GM11168 (cell line): ENCODE measurements around the gene LIMA1.
"Not testable (repeated sequence)": the region's sequence is repeated elsewhere in the genome, so short reads cannot be mapped to it uniquely, and the experiment has no call there.

Experiments
- in situ Hi-C: fragments of 300-500 bp; cut with MboI; formaldehyde crosslinking; loops from one replicate; pipeline ENCODE4 v1.12.0; 2022; ENCODE audit warnings: low sequenced_read_pairs; ENCODE audit not compliant: unreplicated experiment

LIMA1 gene

GRCh38 chr12:50221228-50222008, 61.9 kb downstream of the LIMA1 start:
- in situ Hi-C loops: no loop called here

GRCh38 chr12:50220363-50220995, 62.8 kb downstream of the LIMA1 start:
- in situ Hi-C loops: no loop called here

DNA sequence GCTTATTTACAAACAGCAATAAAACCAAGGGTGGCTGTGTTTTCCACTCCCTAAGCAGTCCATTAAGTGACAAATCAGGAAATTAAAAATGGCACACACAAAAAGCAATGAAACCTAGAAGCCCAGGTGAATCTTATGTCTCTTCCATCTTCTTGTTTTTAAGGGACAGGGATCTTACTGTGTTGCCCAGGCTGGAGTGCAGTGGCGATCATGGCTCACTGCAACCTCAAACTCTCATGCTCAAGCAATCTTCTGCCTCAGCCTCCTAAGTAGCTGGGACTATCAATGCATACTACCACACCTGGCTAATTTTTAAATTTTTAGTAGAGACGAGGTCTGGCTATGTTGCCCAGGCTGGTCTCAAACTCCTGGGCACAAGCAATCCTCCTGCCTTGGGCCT, 63.8 kb downstream of the LIMA1 start:
- in situ Hi-C loops: no loop called here

GRCh38 chr12:50219001-50219400, 64.3 kb downstream of the LIMA1 start:
- in situ Hi-C loops: not testable (repeated sequence)

GRCh38 chr12:50218386-50218785, 64.9 kb downstream of the LIMA1 start:
- in situ Hi-C loops: no loop called here

- in situ Hi-C loops: no loop called here
Measured at GRCh38 chr12:50217202-50217601, 66.1 kb downstream of the LIMA1 start.

DNA sequence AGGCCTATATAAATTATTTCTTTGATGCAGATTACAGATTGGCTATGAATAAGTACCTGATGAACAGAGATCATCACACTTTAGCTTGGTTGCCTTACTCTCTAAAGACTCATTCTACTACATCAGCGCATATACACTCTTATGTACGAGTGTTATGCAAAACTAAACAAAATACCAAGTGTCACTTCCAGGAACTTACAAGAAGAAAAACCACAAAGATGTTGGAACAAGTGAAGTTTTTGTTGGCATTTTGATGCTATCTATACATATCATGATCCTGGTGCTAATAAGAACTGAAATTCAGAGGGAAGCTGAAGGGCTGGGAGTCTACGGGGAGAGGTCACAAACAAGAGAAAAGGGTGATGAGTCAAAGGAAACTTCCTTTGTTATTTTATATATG, 68.3 kb downstream of the LIMA1 start:
- in situ Hi-C loops: no loop called here

DNA sequence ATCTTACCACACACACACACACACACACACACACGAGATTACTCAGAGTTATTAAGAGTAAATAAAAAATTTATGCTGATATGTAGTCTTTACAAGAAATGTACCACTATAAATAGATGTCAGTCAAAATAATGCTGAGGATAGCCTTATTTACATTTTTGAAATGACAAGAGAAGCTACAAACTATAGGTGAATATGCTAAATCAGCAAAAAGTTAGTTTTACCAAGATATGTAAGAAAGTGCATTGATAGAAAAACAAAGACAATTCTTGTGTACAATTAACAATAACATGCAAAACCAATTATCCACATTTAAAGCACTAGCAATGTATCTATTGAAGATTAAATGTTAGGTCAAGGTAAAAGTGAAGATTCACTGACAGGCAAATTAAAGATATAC, 69.3 kb downstream of the LIMA1 start:
- in situ Hi-C loops: no loop called here

DNA sequence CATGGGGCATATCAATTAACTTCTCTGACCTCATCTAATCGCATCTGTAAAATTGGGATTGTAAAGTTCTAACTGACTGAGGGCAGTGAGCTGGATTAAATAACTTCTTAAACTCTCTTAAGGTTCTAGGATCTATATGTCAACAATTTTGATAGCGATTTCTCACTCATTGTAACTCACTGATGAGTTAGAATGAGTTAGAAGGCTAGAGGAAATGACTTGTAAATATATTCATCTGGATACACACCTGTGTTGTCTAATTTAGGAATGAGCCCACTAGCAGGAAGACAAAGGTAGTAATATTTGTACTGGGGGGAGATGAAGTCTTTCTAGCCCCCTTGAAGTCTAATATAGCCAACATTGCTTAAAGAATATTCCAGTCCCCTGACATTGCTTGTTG, 69.9 kb downstream of the LIMA1 start:
- in situ Hi-C loops: no loop called here

- in situ Hi-C loops: no loop called here
Measured at GRCh38 chr12:50212071-50212467, 71.3 kb downstream of the LIMA1 start.

- in situ Hi-C loops: no loop called here
Measured at GRCh38 chr12:50211392-50212070, 71.8 kb downstream of the LIMA1 start.

- in situ Hi-C loops: no loop called here
Measured at GRCh38 chr12:50207424-50207823, 75.9 kb downstream of the LIMA1 start.

DNA sequence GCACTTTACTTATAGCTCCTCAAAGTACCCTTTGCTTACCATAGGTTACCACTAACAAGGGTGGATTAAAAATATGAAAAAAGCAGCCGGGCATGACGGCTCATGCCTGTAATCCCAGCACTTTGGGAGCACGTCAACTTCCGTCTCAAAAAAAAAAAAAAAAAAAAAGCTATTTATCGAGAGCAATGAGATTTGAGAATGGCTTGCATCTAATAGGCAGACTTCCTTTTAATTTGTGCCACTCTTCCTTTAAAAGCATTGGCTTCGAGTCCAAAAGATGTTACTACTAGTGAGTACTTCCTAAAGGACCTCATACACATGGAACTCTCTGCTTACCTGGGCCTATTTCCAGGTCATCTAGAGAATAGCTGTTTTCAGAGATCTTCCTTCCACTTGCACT, 77.7 kb downstream of the LIMA1 start:
- in situ Hi-C loops: no loop called here

DNA sequence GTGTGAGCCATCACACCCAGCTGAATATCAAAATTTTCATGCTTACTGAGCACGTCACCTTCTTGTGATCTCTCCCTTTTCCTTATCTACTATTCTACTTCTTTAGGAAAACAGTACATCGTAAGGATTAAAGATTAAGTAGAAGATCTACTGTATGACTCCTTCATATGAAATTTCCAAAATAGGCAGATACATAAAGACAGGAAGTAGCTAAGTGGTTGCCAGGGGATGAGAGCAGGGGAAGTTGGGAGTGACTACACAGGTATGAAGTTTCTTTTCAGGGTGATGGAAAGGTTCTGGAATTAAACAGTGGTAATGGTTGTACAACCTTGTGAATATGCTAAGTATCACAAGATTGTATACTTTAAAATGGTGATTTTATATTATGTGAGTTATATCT, 79.6 kb downstream of the LIMA1 start:
- in situ Hi-C loops: no loop called here

GRCh38 chr12:50201987-50202521, 81.3 kb downstream of the LIMA1 start:
- in situ Hi-C loops: no loop called here

DNA sequence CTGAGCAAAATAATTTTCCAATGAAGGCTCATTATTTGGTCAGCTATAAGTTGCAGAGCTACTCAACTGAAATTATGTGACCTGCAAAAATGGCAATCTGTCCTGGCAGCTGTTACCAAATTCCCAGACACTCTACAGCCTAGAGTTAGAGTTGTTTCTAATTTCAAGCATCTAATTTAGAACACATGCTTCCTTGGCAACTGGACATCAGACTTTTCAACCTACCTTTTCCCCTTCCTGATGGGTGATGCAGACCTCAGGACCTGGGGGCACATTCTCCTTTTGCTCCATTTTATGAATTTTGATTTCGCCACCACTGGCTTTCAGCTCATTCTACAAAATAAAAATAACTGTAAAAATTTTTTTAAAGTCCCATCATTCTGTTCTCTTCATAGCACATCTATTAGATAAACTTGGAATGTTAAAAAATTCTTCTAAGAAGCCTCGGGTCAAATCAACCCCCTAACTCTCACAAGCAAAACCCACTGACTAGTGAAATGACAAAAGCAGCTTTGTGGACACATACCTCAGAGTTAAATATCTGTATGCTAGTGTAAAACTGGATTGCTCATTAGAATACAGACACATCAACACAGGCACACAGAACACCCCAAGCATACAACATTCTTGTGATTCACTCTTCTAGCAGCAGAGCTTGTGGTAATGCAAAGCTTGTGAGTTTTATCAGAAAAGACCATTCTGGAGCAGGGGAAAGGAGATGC, 82.6 kb downstream of the LIMA1 start:
- in situ Hi-C loops: no loop called here

DNA sequence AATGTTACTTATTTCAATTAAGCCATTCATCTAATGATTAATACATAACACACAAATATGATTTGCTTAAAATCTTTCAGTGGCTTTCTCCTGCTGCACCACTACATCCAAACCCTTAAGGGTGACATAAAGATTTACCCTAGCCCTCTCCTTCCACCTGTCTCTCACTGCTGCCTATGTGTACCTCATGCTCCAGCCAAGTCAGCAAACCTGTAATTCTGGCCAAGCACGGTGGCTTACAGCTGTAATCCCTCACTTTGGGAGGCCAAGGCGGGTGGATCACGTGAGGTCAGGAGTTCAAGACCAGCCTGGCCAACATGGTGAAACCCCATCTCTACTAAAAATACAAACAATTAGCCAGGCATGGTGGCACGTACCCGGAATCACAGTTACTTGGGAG, 84.5 kb downstream of the LIMA1 start:
- in situ Hi-C loops: no loop called here

GRCh38 chr12:50197297-50197727, 86.0 kb downstream of the LIMA1 start:
- in situ Hi-C loops: no loop called here

DNA sequence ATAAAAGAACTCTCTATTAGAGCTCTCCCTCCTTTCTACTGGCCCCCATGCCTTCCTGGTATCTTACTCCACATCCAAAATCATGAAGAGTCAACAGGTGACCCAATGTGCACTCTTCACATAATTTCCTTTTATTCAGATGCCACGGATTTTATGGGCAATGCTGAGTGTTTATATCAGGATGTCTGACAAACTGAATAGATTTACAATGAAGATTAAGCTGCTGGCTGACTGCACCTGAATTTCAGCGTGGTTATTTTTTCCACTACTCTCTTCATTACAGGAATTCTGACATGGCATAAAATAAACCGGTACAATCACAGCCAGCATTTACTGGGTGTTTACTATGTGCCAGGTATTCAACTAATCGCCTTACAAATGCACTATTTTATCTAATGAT, 86.8 kb downstream of the LIMA1 start:
- in situ Hi-C loops: no loop called here

- in situ Hi-C loops: no loop called here
Measured at GRCh38 chr12:50195832-50196231, 87.5 kb downstream of the LIMA1 start.

- in situ Hi-C loops: no loop called here
Measured at GRCh38 chr12:50192908-50193307, 90.4 kb downstream of the LIMA1 start.
